Measurements from ENCODE around the gene SORBS2.

- TF ChIP-seq MAX (CRISPR knock-in tag; IDR thresholded peaks at IDR 0.05) (no peak), ATF3 (CRISPR knock-in tag; conservative IDR thresholded peaks at IDR 0.05) (no peak), PRRX2 (CRISPR knock-in tag; IDR thresholded peaks at IDR 0.05) (no peak), ZSCAN18 (CRISPR knock-in tag; IDR thresholded peaks at IDR 0.05) (no peak), MYBL2 (CRISPR knock-in tag; IDR thresholded peaks at IDR 0.05) (no peak), TEAD1 (CRISPR knock-in tag; IDR thresholded peaks at IDR 0.05) (no peak), ZNF263 (CRISPR knock-in tag; IDR thresholded peaks at IDR 0.05; ENCODE audit: low read depth) (no peak), CTCF (IDR thresholded peaks at IDR 0.05) (no peak), JUN (CRISPR knock-in tag; IDR thresholded peaks at IDR 0.05) (no peak)
Observed at GRCh38 chr4:185743722-185744487, 68.1 kb downstream of the SORBS2 start.

Data from WTC11 (cell line).